Vagina (tissue), 2 donors: ENCODE data around the gene PHYHIPL. TPM values are rescaled to one million over a fixed set of nuclear protein-coding genes. Genes with fewer than 3 reads are reported as not detected.

ENCODE experiments used
- DNase-seq, 2 donors: peaks; one replicate each; pipeline ENCODE4 v3.0.0-alpha.2; 2017; ENCODE audit errors: extremely low spot score in 2 of 2
- H3K27ac ChIP-seq: fragments of 200-600 bp; sonication (generic); one replicate; pipeline ENCODE4 v1.5.1; 2019
- H3K27me3 ChIP-seq: fragments of 200-600 bp; sonication (generic); one replicate; pipeline ENCODE4 v1.5.1; 2019
- H3K36me3 ChIP-seq, 2 donors: fragments of 200-600 bp; sonication (generic); one replicate each; pipeline ENCODE4 v1.5.1; 2017 to 2019
- H3K4me1 ChIP-seq: fragments of 200-600 bp; sonication (generic); one replicate; pipeline ENCODE4 v1.5.1; 2019
- H3K4me3 ChIP-seq, 2 donors: fragments of 200-600 bp; sonication (generic); 1 replicate in 1 of 2; 2 replicates in 1 of 2; pipeline ENCODE4 v1.5.1; 2016 to 2019
- H3K9me3 ChIP-seq: fragments of 200-600 bp; sonication (generic); one replicate; pipeline ENCODE4 v1.5.1; 2019
- CTCF ChIP-seq, 3 experiments: fragments of 450-650 bp in 2 of 3; fragments of 200-600 bp in 1 of 3; sonication (generic) in 1 of 3; IDR thresholded peaks; one replicate each; pipeline ENCODE4 v1.5.1; 2017 to 2019; ENCODE audit warnings: antibody characterized with exemption in 3 of 3, mild to moderate bottlenecking in 2 of 3, moderate library complexity in 2 of 3
- POLR2A ChIP-seq, 2 donors: fragments of 450-650 bp; IDR thresholded peaks; one replicate each; pipeline ENCODE4 v1.6.1; 2017; ENCODE audit warnings: antibody characterized with exemption in 2 of 2, mild to moderate bottlenecking in 2 of 2, moderate library complexity in 2 of 2
- POLR2AphosphoS5 ChIP-seq, 2 donors: sonication (generic); formaldehyde crosslinking; IDR thresholded peaks; one replicate each; pipeline ENCODE4 v1.9.0; 2017; ENCODE audit warnings: antibody characterized with exemption in 2 of 2, mild to moderate bottlenecking in 2 of 2, low read depth in 1 of 2; ENCODE audit not compliant: insufficient read depth in 1 of 2
- intact Hi-C: fragments of 100-400 bp; cut with DNase I; formaldehyde crosslinking; loops from one replicate; pipeline ENCODE4 v1.15.1; 2023
- total RNA-seq: library from RNA; depleted of rRNA; stranded (reverse); fragments of >200 nt; gene quantifications from one replicate; pipeline ENCODE4 v1.2.3, GENCODE V29; 2016

PHYHIPL gene
- total RNA-seq, 1 donor from 2014 or later, result 2.0 TPM

GRCh38 chr10:59281861-59282260 lies 105.4 kb downstream of the PHYHIPL start:
- TF ChIP-seq POLR2A (IDR thresholded peaks at IDR 0.05) (no peak), CTCF (IDR thresholded peaks at IDR 0.05) (no peak), POLR2AphosphoS5 (IDR thresholded peaks at IDR 0.05; ENCODE audit: insufficient read depth in 1 of 2, low read depth in 1 of 2) (no peak)
- H3K9me3 ChIP-seq, result no peaks in the 10 kb centered on the region
- H3K4me3 ChIP-seq, result no peak overlapping the region
- no peak overlapping the region for H3K27ac ChIP-seq
- H3K27me3 ChIP-seq, result no peaks in the 10 kb centered on the region
- DNase-seq, result no peak
- H3K4me1 ChIP-seq, result no peaks in the 10 kb centered on the region
- intact Hi-C loops, result no loop called here
- no peaks in the 10 kb centered on the region for H3K36me3 ChIP-seq

- Histone ChIP-seq H3K27ac (no peak overlapping the region), H3K4me1 (no peaks in the 10 kb centered on the region), H3K9me3 (no peaks in the 10 kb centered on the region), H3K27me3 (no peaks in the 10 kb centered on the region), H3K4me3 (no peak overlapping the region), H3K36me3 (no peaks in the 10 kb centered on the region)
- TF ChIP-seq POLR2A (IDR thresholded peaks at IDR 0.05) (no peak), POLR2AphosphoS5 (IDR thresholded peaks at IDR 0.05; ENCODE audit: insufficient read depth in 1 of 2, low read depth in 1 of 2) (no peak), CTCF (IDR thresholded peaks at IDR 0.05) (no peak)
- DNase-seq, result no peak
- intact Hi-C loops, result no loop called here
These were observed 107.1 kb downstream of the PHYHIPL start for GRCh38 chr10:59283456-59284091.

- TF ChIP-seq POLR2A (IDR thresholded peaks at IDR 0.05), result no peak
- TF ChIP-seq POLR2AphosphoS5 (IDR thresholded peaks at IDR 0.05; ENCODE audit: insufficient read depth in 1 of 2, low read depth in 1 of 2), result no peak
- TF ChIP-seq CTCF (IDR thresholded peaks at IDR 0.05), result no peak
- intact Hi-C loops, result no loop called here
- no peak overlapping the region for H3K4me3 ChIP-seq
- no peak for DNase-seq
- no peaks in the 10 kb centered on the region for H3K9me3 ChIP-seq
- H3K4me1 ChIP-seq, result no peaks in the 10 kb centered on the region
- no peaks in the 10 kb centered on the region for H3K36me3 ChIP-seq
- no peak overlapping the region for H3K27ac ChIP-seq
- H3K27me3 ChIP-seq, result no peaks in the 10 kb centered on the region
These were observed 107.9 kb downstream of the PHYHIPL start for GRCh38 chr10:59284118-59284975.

- DNase-seq, result no peak
- H3K27ac ChIP-seq, result no peak overlapping the region
- no peaks in the 10 kb centered on the region for H3K9me3 ChIP-seq
- intact Hi-C loops, result no loop called here
- H3K4me3 ChIP-seq, result no peak overlapping the region
- H3K4me1 ChIP-seq, result no peaks in the 10 kb centered on the region
- TF ChIP-seq CTCF (IDR thresholded peaks at IDR 0.05) (no peak), POLR2AphosphoS5 (IDR thresholded peaks at IDR 0.05; ENCODE audit: insufficient read depth in 1 of 2, low read depth in 1 of 2) (no peak), POLR2A (IDR thresholded peaks at IDR 0.05) (no peak)
- H3K36me3 ChIP-seq, result no peaks in the 10 kb centered on the region
- no peaks in the 10 kb centered on the region for H3K27me3 ChIP-seq
These were observed 108.6 kb downstream of the PHYHIPL start for GRCh38 chr10:59285073-59285472.

- Histone ChIP-seq H3K27me3 (no peaks in the 10 kb centered on the region), H3K27ac (no peak overlapping the region), H3K9me3 (no peaks in the 10 kb centered on the region), H3K4me1 (no peaks in the 10 kb centered on the region), H3K36me3 (no peaks in the 10 kb centered on the region), H3K4me3 (no peak overlapping the region)
- TF ChIP-seq CTCF (IDR thresholded peaks at IDR 0.05) (no peak), POLR2A (IDR thresholded peaks at IDR 0.05) (no peak), POLR2AphosphoS5 (IDR thresholded peaks at IDR 0.05; ENCODE audit: insufficient read depth in 1 of 2, low read depth in 1 of 2) (no peak)
- no peak for DNase-seq
- intact Hi-C loops, result no loop called here
These were observed 109.4 kb downstream of the PHYHIPL start for GRCh38 chr10:59285848-59286247.
